ENCODE results near the gene SHKBP1.
A peak's percentile ranks its signal among the peaks of the same experiment; 100 is the strongest.

SHKBP1 gene

GRCh38 chr19:40607311-40608239, 30.9 kb downstream of the SHKBP1 start:
- Histone ChIP-seq H3K79me2 (ENCODE audit: low read length) (no peaks in the 10 kb centered on the region), H3K27me3 (ENCODE audit: low read depth, low read length) (no peaks in the 10 kb centered on the region), H3K9me3 (ENCODE audit: insufficient read depth, low read length) (no peaks in the 10 kb centered on the region), H3K36me3 (replicated peaks; ENCODE audit: low read depth, low read length) (no peaks in the 10 kb centered on the region), H4K20me1 (ENCODE audit: insufficient read depth, low read length) (no peaks in the 10 kb centered on the region), H2AFZ (ENCODE audit: low read depth, low read length) (no peak overlapping the region), H3K27ac (ENCODE audit: low read length) (no peak overlapping the region), H3K9ac (ENCODE audit: low read length) (no peak overlapping the region), H3K4me2 (ENCODE audit: low read length) (no peak overlapping the region), H3K4me1 (ENCODE audit: low read length) (peaks cover 33% of the 10 kb centered on the region), H3K4me3 (ENCODE audit: low read length) (no peak overlapping the region)
- TF ChIP-seq CTCF (IDR thresholded peaks at IDR 0.05; ENCODE audit: low read depth, low read length) (no peak), EZH2phosphoT487 (IDR thresholded peaks at IDR 0.05; ENCODE audit: low read depth) (no peak)

- Histone ChIP-seq H4K20me1 (ENCODE audit: insufficient read depth, low read length) (no peaks in the 10 kb centered on the region), H3K4me3 (ENCODE audit: low read length) (no peak overlapping the region), H3K9ac (ENCODE audit: low read length) (no peak overlapping the region), H3K4me2 (ENCODE audit: low read length) (no peak overlapping the region), H3K27me3 (ENCODE audit: low read depth, low read length) (no peaks in the 10 kb centered on the region), H3K79me2 (ENCODE audit: low read length) (no peaks in the 10 kb centered on the region), H3K36me3 (replicated peaks; ENCODE audit: low read depth, low read length) (no peaks in the 10 kb centered on the region), H2AFZ (ENCODE audit: low read depth, low read length) (no peak overlapping the region), H3K4me1 (ENCODE audit: low read length) (peaks cover 27% of the 10 kb centered on the region), H3K27ac (ENCODE audit: low read length) (no peak overlapping the region), H3K9me3 (ENCODE audit: insufficient read depth, low read length) (no peaks in the 10 kb centered on the region)
- TF ChIP-seq EZH2phosphoT487 (IDR thresholded peaks at IDR 0.05; ENCODE audit: low read depth) (no peak), CTCF (IDR thresholded peaks at IDR 0.05; ENCODE audit: low read depth, low read length) (no peak)
Measured at GRCh38 chr19:40608240-40608621, 31.6 kb downstream of the SHKBP1 start.

- Histone ChIP-seq H3K9me3 (ENCODE audit: insufficient read depth, low read length) (no peaks in the 10 kb centered on the region), H4K20me1 (ENCODE audit: insufficient read depth, low read length) (no peaks in the 10 kb centered on the region), H3K4me1 (ENCODE audit: low read length) (peaks cover 23% of the 10 kb centered on the region), H3K36me3 (replicated peaks; ENCODE audit: low read depth, low read length) (no peaks in the 10 kb centered on the region), H3K27ac (ENCODE audit: low read length) (no peak overlapping the region), H3K79me2 (ENCODE audit: low read length) (no peaks in the 10 kb centered on the region), H3K4me3 (ENCODE audit: low read length) (peak overlapping the region; percentile 77), H3K9ac (ENCODE audit: low read length) (peak overlapping the region; percentile 72), H3K4me2 (ENCODE audit: low read length) (peak overlapping the region; percentile 78), H3K27me3 (ENCODE audit: low read depth, low read length) (no peaks in the 10 kb centered on the region), H2AFZ (ENCODE audit: low read depth, low read length) (no peak overlapping the region)
- TF ChIP-seq CTCF (IDR thresholded peaks at IDR 0.05; ENCODE audit: low read depth, low read length) (no peak), EZH2phosphoT487 (IDR thresholded peaks at IDR 0.05; ENCODE audit: low read depth) (no peak)
Measured at GRCh38 chr19:40608957-40609356, 32.3 kb downstream of the SHKBP1 start.

GRCh38 chr19:40609561-40610395, 33.1 kb downstream of the SHKBP1 start:
- Histone ChIP-seq H3K9me3 (ENCODE audit: insufficient read depth, low read length) (no peaks in the 10 kb centered on the region), H3K27me3 (ENCODE audit: low read depth, low read length) (no peaks in the 10 kb centered on the region), H2AFZ (ENCODE audit: low read depth, low read length) (no peak overlapping the region; the same call in 1 of the 2 replicates), H3K4me3 (ENCODE audit: low read length) (peak overlapping the region; percentile 77), H3K9ac (ENCODE audit: low read length) (peak overlapping the region; percentile 72), H3K4me2 (ENCODE audit: low read length) (peak overlapping the region; percentile 78), H3K27ac (ENCODE audit: low read length) (no peak overlapping the region), H4K20me1 (ENCODE audit: insufficient read depth, low read length) (no peaks in the 10 kb centered on the region), H3K79me2 (ENCODE audit: low read length) (no peaks in the 10 kb centered on the region), H3K36me3 (replicated peaks; ENCODE audit: low read depth, low read length) (no peaks in the 10 kb centered on the region), H3K4me1 (ENCODE audit: low read length) (peaks cover 19% of the 10 kb centered on the region)
- TF ChIP-seq EZH2phosphoT487 (IDR thresholded peaks at IDR 0.05; ENCODE audit: low read depth) = no peak
- TF ChIP-seq CTCF (IDR thresholded peaks at IDR 0.05; ENCODE audit: low read depth, low read length) = no peak

All from OCI-LY3 (cell line).